ENCODE results near the gene COL6A5. TPM values are rescaled to one million over a fixed set of nuclear protein-coding genes. Genes with fewer than 3 reads are reported as not detected.
A peak's percentile ranks its signal among the peaks of the same experiment; 100 is the strongest.

COL6A5 gene
- total RNA-seq, 2 donors from 2014 or later = not detected

GRCh38 chr3:130490241-130490640, 144.8 kb downstream of the COL6A5 start:
- H3K27ac ChIP-seq = no peak overlapping the region
- H3K4me3 ChIP-seq = no peak overlapping the region
- no peak for TF ChIP-seq CTCF (IDR thresholded peaks at IDR 0.05)
- DNase-seq (ENCODE audit: low spot score) = no peak
- H3K36me3 ChIP-seq = no peaks in the 10 kb centered on the region
- H3K9me3 ChIP-seq = no peaks in the 10 kb centered on the region
- H3K4me1 ChIP-seq = no peaks in the 10 kb centered on the region
- no peaks in the 10 kb centered on the region for H3K27me3 ChIP-seq

- H3K36me3 ChIP-seq = no peaks in the 10 kb centered on the region
- no peak for DNase-seq (ENCODE audit: low spot score)
- TF ChIP-seq CTCF (IDR thresholded peaks at IDR 0.05) = no peak
- no peaks in the 10 kb centered on the region for H3K27me3 ChIP-seq
- no peak overlapping the region for H3K27ac ChIP-seq
- H3K4me1 ChIP-seq = no peaks in the 10 kb centered on the region
- no peaks in the 10 kb centered on the region for H3K9me3 ChIP-seq
- H3K4me3 ChIP-seq = no peak overlapping the region
These were observed 146.0 kb downstream of the COL6A5 start for GRCh38 chr3:130491431-130491830.

- Histone ChIP-seq H3K4me1 (no peaks in the 10 kb centered on the region), H3K27ac (no peak overlapping the region), H3K27me3 (no peaks in the 10 kb centered on the region), H3K9me3 (no peaks in the 10 kb centered on the region), H3K4me3 (no peak overlapping the region), H3K36me3 (no peaks in the 10 kb centered on the region)
- DNase-seq (ENCODE audit: low spot score) = no peak
- TF ChIP-seq CTCF (IDR thresholded peaks at IDR 0.05) = no peak
These were observed 159.2 kb downstream of the COL6A5 start for GRCh38 chr3:130504701-130505100.

GRCh38 chr3:130506031-130506430, 160.6 kb downstream of the COL6A5 start:
- no peaks in the 10 kb centered on the region for H3K27me3 ChIP-seq
- H3K27ac ChIP-seq = no peak overlapping the region
- DNase-seq (ENCODE audit: low spot score) = no peak
- H3K36me3 ChIP-seq = no peaks in the 10 kb centered on the region
- H3K9me3 ChIP-seq = no peaks in the 10 kb centered on the region
- no peak for TF ChIP-seq CTCF (IDR thresholded peaks at IDR 0.05)
- no peak overlapping the region for H3K4me3 ChIP-seq
- no peaks in the 10 kb centered on the region for H3K4me1 ChIP-seq

GRCh38 chr3:130507746-130508145, 162.3 kb downstream of the COL6A5 start:
- H3K27ac ChIP-seq = no peak overlapping the region
- no peak for TF ChIP-seq CTCF (IDR thresholded peaks at IDR 0.05)
- H3K4me1 ChIP-seq = no peaks in the 10 kb centered on the region
- H3K36me3 ChIP-seq = no peaks in the 10 kb centered on the region
- no peaks in the 10 kb centered on the region for H3K27me3 ChIP-seq
- DNase-seq (ENCODE audit: low spot score) = no peak
- H3K9me3 ChIP-seq = no peaks in the 10 kb centered on the region
- H3K4me3 ChIP-seq = no peak overlapping the region

GRCh38 chr3:130509008-130509407, 163.5 kb downstream of the COL6A5 start:
- Histone ChIP-seq H3K9me3 (no peaks in the 10 kb centered on the region), H3K36me3 (no peaks in the 10 kb centered on the region), H3K4me1 (no peaks in the 10 kb centered on the region), H3K4me3 (no peak overlapping the region), H3K27me3 (no peaks in the 10 kb centered on the region), H3K27ac (no peak overlapping the region)
- TF ChIP-seq CTCF (IDR thresholded peaks at IDR 0.05) = no peak
- peak; percentile 63 for DNase-seq (ENCODE audit: low spot score)

Data from right atrium auricular region (tissue), 2 donors.